Stimulated activated CD8-positive, alpha-beta memory T cell treated with anti-CD3 and anti-CD28 coated beads, Interleukin-12 subunit alpha, Interleukin-12 subunit beta, amount 100 ng/mL, for 4 hours (primary cell): ENCODE data around the gene PPP1R14C.

Experiments
- DNase-seq: peaks from one replicate; pipeline ENCODE4 v3.0.0-alpha.2; 2020; ENCODE audit warnings: low read depth

PPP1R14C gene

GRCh38 chr6:150195996-150196417, 53.2 kb downstream of the PPP1R14C start:
- DNase-seq = no peak

GRCh38 chr6:150196942-150197745, 54.3 kb downstream of the PPP1R14C start:
- DNase-seq = no peak

GRCh38 chr6:150198532-150198931, 55.7 kb downstream of the PPP1R14C start:
- DNase-seq = no peak

- DNase-seq = no peak
Measured at GRCh38 chr6:150199241-150199640, 56.4 kb downstream of the PPP1R14C start.

GRCh38 chr6:150200428-150201100, 57.7 kb downstream of the PPP1R14C start:
- DNase-seq = no peak

GRCh38 chr6:150201285-150201684, 58.4 kb downstream of the PPP1R14C start:
- DNase-seq = no peak

GRCh38 chr6:150201772-150202329, 59.0 kb downstream of the PPP1R14C start:
- DNase-seq = no peak

GRCh38 chr6:150202404-150202803, 59.6 kb downstream of the PPP1R14C start:
- no peak for DNase-seq

- DNase-seq = no peak
Measured at GRCh38 chr6:150202934-150203333, 60.1 kb downstream of the PPP1R14C start.

GRCh38 chr6:150203378-150203777, 60.5 kb downstream of the PPP1R14C start:
- no peak for DNase-seq

- DNase-seq = no peak
Measured at GRCh38 chr6:150203871-150204545, 61.2 kb downstream of the PPP1R14C start.

GRCh38 chr6:150204705-150205472, 62.0 kb downstream of the PPP1R14C start:
- no peak for DNase-seq

GRCh38 chr6:150207931-150208570, 65.2 kb downstream of the PPP1R14C start:
- DNase-seq = no peak

- no peak for DNase-seq
Measured at GRCh38 chr6:150208611-150209352, 65.9 kb downstream of the PPP1R14C start.

- no peak for DNase-seq
Measured at GRCh38 chr6:150209415-150209814, 66.6 kb downstream of the PPP1R14C start.

- no peak for DNase-seq
Measured at GRCh38 chr6:150211700-150212511, 69.1 kb downstream of the PPP1R14C start.

- no peak for DNase-seq
Measured at GRCh38 chr6:150212778-150213177, 69.9 kb downstream of the PPP1R14C start.

GRCh38 chr6:150213301-150213700, 70.5 kb downstream of the PPP1R14C start:
- no peak for DNase-seq

- no peak for DNase-seq
Measured at GRCh38 chr6:150214310-150214709, 71.5 kb downstream of the PPP1R14C start.
